NCI-H2196 treated with DMSO at 0.1 percent for 48 hours (cell line): ENCODE measurements around the gene C2.
A peak's percentile ranks its signal among the peaks of the same experiment; 100 is the strongest.
"Not testable (repeated sequence)": the region's sequence is repeated elsewhere in the genome, so short reads cannot be mapped to it uniquely, and the experiment has no call there.

Experiments used
- DNase-seq: peaks from one replicate; lab custom pipeline; 2025; ENCODE audit not compliant: unreplicated experiment; lab: John Stamatoyannopoulos, UW

Gene C2

DNA sequence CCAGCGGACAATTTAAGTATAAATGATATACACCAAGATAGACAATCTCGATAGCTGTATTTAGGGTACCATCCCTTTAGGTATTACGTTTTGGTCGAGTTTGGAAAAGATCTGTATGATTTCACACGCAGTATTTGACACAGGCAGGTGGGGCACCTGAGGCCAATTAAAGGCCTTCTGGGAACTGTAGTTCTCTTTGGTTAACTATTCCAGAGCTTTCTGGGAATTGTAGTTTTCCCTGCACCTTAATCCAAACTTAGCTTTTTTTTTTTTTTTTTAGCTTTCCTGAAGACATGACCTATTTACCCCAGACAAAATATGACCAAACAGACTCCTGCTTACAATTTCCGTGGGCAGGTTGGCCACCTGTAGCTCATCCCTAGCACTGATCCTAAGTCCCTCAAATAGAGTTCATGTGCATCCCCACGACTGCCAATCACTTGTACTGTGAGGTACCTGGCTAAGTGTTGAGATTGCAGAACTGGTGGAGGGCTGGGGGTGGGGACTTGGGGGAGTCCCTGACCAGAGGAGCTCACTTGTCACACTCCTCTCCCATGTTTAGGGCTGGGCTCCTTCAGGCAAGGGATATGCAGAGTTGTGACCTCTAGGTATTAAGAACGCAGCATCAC lies 29.0 kb upstream of the C2 start:
- peak; percentile 39 for DNase-seq

DNA sequence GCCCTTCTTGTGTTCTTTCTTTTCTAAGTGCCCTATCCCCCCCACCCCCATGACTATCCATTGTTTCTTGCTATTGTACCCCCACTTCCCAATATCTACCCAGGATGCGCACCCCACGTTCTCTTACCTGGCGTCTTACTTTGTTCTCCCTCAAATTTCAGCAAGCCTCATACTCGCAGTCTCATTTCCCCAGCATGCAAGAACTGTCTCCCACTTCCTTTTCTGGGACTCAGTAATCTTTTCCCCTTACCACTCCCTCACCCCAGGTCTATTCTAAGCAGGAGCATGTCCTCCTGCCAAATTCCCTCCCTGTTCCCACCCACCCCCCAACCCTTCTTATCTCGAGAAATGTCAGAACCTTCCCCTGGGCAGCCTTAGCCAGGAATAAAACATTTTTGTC lies 28.3 kb upstream of the C2 start:
- no peak for DNase-seq

DNA sequence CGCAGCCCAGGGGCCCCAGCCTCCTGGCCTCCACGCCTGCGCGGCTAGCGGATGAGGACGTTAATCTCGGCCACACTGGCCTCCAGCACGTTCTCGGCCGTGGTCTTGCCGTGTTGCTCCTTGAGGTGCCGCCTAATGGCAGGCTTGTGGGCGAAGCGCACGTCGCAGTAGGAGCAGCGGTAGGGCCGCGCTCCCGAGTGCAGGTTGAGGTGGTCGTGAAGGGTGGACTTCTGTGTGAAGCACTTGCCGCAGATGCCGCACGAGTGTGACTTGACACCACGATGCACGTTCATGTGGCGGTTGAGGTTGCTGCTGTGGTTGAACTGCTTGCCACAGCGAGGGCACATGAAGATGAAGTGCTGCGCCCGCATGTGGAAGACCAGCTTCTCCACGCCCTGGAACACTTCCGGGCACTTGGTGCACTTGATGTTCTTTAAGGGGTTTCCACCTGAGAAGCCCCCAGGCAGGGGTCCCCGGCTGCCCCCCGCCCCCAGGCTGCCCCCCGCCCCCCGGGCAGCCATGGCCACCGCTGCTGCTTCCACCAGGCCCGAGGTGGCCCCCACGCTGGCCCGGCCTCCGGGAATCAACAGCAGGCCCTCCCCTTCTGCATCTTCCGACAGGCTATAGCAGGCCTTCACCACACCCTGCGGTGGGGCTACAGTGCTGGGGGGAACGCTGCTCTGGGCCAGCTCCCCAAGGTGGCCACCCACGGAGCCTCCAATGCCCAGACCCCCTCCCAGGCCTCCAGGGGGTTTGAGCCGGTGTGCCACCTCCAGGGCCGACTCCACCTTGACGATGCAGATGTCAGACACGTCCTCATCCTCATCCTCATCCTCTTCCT lies 27.4 kb upstream of the C2 start:
- DNase-seq = no peak

GRCh38 chr6:31900917-31901414 lies 26.6 kb upstream of the C2 start:
- no peak for DNase-seq

GRCh38 chr6:31901415-31901952 lies 26.0 kb upstream of the C2 start:
- DNase-seq = peak; percentile 21

DNA sequence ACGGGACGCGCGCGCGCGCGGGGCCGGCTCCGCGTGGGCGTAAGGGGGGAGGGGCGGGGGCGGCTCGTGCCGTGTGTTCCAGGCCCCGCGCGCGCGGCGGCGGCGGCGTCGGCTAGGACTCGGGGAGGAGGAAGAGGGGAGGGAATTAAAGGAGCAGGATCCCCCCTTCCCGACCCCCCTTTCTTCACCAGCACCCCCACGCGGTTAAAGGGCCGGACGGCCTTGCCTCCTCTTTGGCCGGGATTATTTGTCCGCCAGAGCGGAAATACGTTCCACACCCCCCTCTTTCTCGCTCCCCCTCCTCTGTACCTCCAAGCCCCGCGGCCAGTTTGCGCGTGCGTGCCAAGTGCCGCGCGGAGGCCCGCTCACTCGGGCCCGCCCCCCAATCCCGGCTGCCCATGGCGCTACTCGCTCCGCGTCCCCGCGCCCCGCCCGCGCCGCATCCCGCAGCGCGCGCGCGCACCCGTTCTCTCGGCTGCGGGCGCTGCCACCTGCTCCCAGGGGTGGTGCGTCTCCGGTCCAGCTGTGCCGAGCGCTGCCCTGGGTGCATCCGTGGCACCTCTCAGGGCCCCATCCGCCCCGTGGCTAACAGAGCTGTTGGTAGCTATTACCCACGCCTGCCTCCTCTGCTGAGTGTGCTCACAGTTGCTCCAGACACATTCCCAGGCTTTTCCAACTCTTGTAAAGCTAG lies 25.4 kb upstream of the C2 start, which contains the start of gene ZBTB12:
TSS of gene ZBTB12 (minus strand) at position 134 of the 691 bp plus-strand sequence. CDS start 781 bp downstream, outside the sequence.
- peak; percentile 91 for DNase-seq

DNA sequence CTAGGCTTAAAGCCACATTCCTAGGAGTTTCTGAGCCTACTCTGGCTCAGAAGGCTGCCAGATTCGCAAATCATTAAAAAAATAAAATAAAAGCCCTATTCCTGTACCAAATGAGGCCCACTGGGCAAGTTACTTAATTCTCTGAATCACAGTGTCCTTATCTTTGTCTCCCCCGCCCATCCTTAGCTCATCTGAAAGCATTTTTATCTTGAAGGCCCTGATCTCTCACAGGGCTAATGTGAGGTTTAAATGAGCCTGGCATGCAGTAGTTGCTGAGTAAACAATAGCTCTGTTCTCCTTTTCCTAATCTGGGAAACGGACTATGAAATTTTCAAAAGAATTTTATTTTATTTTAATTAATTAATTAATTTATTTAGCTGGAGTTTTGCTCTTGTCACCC lies 23.6 kb upstream of the C2 start:
- no peak for DNase-seq

- no peak for DNase-seq
Observed at GRCh38 chr6:31905041-31905440, 22.5 kb upstream of the C2 start.

DNA sequence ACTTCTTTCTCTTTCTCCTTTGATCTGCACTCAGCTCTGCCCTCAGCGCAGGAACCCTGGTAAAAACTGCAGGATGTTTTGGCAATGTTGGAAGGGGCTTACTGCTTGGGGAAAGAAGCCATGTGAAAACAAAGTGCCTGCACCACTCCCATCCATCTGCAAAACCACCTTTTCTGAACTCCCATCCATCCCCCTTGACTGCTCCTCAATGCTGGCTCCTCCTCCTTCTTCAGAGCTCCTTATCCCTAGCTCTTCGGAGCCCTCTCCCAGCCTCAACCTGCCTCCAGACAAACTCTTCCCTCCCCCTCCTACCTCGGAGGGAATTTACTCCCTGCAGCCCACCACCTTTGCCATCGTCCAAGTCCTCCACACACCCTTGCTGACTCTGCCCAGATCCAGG lies 21.4 kb upstream of the C2 start:
- no peak for DNase-seq

GRCh38 chr6:31906727-31907126 lies 20.8 kb upstream of the C2 start:
- not testable (repeated sequence) for DNase-seq

DNA sequence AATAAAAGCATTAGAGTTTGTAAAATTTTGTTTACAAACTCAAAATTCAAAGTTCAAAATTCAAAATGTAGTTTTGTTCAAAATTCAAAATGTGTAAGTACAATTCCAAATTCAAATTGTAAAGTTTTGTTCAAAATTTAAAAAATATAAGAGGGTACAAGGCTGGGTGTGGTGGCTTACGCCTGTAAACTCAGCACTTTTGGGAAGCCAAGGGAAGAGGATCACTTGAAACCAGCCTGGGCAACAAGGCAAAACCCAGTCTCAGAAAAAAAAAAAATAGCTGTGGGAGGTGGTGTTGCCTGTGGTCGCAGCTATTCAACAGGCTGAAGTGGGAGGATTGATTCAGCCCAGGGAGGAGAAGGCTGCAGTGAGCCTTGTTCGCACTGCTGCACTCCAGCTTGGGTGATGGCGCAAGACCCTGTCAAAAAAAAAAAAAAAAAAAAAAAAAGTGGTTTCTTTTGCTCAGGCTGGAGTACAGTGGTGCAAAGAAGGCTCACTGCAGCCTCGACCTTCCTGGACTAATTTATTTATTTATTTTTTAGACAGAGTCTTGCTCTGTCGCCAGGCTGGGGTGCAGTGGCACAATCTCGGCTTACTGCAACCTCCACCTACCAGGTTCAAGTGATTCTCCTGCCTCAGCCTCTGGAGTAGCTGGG lies 20.2 kb upstream of the C2 start:
- no peak for DNase-seq

GRCh38 chr6:31908255-31908654 lies 19.3 kb upstream of the C2 start:
- not testable (repeated sequence) for DNase-seq

GRCh38 chr6:31908791-31909190 lies 18.7 kb upstream of the C2 start:
- DNase-seq = no peak

DNA sequence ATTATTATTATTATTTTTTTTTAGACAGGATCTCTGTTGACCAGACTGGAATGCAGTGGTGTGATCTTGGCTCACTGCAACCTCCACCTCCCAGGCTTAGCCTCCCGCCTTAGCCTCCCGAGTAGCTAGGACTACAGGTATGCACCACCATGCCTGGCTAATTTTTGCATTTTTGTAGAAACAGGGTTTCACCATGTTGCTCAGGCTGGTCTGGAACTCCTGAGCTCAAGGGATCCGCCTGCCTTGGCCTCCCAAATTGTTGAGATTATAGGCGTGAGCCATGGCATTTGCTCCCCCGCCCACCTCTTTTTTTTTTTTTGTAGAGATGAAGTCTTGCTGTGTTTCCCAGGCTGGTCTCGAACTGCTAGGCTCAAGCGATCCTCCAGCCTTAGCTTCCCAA lies 18.2 kb upstream of the C2 start:
- not testable (repeated sequence) for DNase-seq

DNA sequence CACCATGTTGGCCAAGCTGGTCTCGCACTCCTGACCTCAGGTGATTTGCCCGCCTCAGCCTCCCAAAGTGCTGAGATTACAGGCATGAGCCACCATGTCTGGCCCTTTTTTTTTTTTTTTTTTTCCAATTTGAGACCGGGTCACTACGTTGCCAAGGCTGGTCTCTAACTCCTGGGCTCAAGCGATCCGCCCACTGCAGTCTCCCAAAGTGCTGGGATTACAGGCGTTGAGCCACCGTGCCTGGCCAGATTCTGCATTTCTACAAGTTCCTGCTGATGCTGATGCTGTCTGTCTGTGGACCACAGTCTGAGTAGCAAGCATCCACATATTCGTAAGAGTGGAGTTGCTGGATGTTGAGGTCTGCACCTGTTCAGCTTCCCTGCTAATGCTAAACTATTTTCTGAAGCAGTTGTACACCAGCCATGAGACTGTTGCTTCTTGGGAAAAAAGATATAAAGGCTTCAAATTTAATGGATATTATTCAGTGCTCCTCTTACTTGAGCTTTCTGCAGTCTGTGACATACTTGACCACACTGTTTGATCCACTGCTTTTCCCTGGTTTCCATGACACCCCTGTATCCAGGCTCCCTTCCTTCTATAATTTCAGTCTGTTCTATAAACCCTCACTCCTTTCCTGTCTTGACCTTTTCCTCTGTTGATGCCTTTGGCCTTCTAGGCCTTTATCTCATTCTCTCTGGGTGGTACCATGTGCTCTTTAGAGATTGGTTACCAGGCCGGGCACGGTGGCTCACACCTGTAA lies 15.5 kb upstream of the C2 start:
- DNase-seq = no peak

DNA sequence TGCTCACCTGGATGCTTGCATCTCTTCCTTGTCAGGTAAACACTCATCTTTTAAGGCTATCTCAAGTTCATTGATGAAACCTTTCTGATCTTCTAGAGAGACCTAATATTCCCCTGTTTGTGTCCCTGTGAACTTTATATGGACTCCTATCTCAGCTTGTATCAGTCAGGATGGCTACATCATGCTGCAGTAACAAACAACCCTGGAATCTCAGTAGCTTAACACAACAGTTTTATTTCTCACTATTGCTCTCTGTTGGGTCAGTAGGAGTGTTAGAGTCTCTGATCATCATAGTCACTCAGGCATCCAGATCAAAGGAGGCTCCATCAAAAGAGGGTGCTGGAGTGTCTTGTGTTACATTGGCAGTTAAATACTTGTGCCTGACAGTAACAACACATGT lies 12.2 kb upstream of the C2 start:
- DNase-seq = no peak

- no peak for DNase-seq
Observed at GRCh38 chr6:31915756-31916155, 11.8 kb upstream of the C2 start.

DNA sequence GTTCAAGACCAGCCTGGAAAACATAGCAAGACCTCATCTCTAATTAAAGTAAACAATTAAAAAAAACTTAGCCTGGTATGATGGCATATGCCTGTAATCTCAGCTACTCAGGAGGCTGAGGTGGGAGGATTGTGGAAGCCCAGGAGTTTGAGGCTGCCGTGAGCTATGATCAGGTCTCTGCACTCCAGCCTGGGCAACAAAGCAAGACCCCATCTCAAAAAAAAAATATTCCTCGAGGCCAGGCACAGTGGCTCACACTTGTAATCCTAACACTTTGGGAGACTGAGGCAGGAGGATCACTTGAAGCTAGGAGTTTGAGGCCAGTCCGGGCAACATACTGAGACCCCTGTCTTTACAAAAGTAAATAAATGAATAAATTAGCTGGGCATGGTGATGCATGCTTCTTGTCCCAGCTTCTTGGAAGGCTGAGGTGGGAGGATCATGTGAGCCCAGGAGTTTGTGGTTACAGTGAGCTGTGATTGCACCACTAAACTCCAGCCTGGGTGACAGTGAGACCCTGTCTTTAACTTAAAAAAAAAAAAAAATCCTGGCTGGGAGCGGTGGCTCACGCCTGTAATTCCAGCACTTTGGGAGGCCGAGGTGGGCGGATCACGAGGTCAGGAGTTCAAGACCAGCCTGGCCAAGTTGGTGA lies 9.3 kb upstream of the C2 start:
- DNase-seq = no peak

GRCh38 chr6:31919624-31920303 lies 7.8 kb upstream of the C2 start:
- no peak for DNase-seq
